GM04503 (cell line): ENCODE data around the gene TTLL7.
"Not testable (repeated sequence)": the region's sequence is repeated elsewhere in the genome, so short reads cannot be mapped to it uniquely, and the experiment has no call there.

Source experiments
- DNase-seq: peaks from one replicate; pipeline ENCODE4 v3.0.0-alpha.2; 2012; ENCODE audit warnings: low read depth

TTLL7 gene

DNA sequence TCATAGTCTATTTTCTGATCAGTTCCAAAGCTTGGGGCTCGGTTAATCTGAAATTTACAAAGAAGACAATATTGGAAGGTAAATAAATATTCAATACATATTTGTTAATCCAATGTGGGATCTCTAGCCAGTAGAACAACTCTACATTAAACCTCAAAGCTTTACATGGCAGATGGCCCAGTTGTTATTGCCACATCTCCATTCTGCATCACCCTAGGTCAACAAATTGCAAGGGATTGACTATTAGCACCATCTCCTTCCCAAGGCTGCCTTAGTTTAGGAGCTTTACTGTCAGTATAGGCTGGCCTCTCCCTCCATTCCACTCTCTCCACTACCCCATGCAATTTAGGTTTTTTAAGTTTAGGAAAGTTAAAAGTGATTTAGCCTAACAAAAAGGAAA, 69.7 kb downstream of the TTLL7 start:
- peak; percentile 27 for DNase-seq

DNA sequence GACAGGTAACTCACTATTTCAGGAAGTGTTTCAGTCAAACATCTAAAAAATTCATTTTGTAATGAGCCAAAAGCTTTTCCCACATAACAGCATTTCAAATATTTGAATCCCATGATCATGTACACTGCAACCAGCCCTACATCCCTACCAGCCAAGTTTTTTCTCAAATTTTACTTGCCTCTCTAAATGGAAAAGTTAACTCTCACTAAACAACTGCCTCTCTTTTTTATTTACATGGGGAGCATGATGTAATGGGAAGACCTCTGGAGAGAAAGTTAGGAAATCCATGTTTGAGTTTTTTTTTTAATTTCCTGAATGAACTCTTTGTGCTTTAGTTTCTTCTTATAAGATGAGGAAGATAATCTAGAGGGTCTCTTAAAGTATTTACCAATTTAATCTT, 70.5 kb downstream of the TTLL7 start:
- no peak for DNase-seq

DNA sequence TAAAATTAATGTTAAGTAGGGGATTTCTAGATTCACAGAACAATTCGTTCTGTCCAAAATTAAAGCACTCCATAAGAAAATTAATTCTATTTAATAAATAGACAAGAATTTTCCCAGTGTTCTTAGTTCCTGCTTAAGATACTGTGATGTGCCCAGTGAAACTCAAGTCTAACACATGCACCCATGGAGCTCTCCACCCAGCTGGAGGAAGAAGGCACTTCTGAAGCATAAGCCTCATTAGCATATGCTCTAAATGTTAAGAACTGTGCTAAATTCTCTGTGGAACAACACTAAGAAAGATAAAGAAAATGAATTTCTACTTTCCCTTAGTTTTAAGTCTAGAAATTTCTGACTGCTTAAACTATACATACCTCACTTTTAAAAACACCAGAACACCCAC, 71.2 kb downstream of the TTLL7 start:
- no peak for DNase-seq

DNA sequence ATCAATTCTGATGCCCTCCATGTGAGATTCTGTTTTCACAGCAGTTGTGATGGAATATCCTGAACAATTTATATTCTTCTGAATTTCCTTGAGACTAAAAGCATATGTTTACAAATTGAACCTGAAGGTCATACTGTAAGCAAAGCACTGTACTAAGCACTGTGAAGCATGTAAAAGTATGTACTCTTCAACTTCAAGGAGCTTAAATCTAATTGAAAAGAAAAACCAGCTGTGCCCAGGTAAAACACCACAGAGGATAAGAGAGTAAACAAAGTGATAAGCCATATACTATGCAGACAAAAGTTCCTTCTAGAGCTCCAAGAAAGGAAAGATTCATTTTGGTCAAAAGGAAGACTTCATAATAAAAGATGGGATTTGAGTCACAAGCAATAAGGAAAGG, 71.9 kb downstream of the TTLL7 start:
- no peak for DNase-seq

DNA sequence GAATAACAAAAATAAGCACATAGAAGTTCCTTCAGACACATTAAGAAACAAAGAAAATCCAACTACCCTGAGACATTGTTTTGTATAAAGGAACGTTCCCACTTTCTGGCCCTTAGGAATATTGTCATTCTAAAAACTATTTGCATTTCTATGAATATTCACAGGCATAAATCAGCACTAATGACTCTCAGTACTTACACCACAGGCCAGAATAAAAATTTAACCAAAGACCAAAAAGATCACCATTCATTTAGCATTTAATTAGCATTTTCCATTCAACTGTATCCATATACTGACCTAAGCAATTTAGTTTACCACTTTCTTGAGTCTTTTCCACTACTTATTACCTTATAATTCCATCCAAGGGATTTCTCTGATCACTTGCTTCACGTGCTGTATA, 75.4 kb downstream of the TTLL7 start:
- DNase-seq = no peak

DNA sequence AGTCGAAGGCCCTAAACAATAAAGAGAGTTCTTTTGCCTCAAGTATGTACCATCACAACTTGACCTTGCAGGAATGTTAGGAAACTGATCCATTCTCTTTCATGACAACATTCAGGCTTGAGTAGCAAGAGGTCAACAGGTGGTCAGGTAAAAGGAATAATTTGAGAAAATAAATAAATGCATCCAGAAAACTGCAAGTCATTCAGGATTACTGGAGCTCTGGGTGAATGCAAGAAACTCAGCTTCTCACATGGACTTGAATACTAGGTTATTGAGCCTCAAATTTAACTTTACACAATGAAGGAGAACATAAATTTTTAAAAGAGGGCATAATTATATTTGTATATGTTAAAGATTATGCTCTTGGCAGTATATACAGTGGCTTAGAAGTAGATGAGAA, 76.5 kb downstream of the TTLL7 start:
- no peak for DNase-seq

DNA sequence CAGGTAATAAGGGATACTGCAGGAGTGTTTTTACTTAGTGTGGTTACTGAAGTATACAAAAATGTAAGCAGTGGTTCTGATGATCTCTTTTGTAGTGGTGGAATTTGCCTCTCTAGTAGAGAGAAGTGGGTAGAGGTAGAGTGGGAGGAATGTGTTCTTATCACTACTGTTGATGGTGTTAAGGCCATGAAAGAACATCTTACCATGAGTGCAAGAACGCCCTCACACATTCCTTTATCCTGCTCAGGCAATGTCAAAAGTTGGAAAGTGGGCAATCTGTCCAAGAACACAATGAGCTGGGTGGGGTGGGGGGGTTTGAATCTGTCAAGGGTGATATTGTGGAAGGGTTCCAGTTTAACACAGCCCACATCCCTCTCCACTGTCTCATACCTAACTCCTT, 78.6 kb downstream of the TTLL7 start:
- DNase-seq = no peak

DNA sequence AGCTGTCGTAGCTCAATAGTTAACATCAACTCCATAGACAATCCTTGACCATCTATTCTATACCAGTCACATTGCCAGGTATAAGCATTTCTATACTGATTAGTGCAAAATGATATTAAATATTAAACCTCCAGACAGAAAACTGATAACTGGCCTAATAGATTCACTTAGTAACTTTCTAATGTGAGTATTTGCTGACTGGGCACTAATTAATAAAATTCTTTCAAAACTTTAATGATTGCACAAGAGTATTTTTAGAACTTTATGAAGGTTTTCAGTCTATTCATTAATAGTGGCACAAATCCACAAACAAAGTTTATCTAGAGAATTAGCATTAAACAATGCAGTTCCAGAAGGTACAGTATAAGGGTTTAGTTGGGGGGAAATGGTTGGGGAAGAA, 79.1 kb downstream of the TTLL7 start:
- no peak for DNase-seq

DNA sequence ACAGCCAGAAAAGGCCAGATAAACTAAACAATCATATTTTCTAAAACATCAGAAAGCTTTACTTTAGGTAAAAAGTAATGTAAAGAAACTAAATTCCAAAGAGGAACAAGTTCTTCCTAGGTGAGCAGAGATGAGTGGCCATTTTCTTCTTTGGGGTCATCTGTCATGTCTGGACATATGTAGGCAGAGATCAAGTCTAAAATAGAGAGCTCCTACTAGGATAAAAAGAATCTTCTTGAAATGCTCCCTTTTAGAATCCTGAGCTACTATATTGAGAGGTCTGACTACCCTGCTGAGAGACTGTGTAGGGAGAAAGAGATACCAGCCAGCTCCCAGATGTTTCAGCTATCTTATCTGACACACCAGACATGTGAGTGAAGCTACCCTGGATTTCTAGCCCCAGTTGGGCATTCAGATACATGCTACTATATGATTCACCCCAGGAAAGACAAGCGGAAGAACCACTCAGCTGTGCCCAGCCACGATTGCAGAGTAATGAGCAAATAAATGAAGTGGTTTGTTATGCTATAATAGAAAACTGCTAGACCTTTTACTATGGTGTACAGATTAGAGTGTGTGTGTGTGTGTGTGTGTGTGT, 80.1 kb downstream of the TTLL7 start:
- no peak for DNase-seq

DNA sequence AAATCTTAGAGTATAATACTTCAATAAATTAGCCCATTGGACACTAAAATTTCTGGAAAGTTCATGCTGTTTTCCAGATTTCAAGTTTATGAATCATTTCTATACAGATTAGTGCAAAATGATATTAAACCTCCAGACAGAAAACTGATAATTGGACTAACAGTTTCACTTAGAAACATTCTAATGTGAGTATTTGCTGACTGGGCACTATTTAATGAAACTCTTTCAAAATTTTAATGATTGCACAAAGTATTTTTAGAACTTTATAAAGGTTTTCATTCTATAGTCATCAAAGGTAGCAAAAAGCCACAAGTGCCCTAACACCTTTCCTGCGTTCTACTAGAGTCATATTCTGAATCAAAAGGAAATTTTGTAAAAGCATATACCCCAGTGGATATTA, 81.0 kb downstream of the TTLL7 start:
- DNase-seq = no peak

DNA sequence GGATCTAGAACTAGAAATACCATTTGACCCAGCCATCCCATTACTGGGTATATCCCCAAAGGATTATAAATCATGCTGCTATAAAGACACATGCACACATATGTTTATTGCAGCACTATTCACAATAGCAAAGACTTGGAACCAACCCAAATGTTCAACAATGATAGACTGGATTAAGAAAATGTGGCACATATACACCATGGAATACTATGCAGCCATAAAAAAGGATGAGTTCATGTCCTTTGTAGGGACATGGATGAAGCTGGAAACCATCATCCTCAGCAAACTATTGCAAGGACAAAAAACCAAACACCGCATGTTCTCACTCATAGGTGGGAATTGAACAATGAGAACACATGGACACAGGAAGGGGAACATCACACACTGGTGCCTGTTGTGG, 82.8 kb downstream of the TTLL7 start:
- not testable (repeated sequence) for DNase-seq

DNA sequence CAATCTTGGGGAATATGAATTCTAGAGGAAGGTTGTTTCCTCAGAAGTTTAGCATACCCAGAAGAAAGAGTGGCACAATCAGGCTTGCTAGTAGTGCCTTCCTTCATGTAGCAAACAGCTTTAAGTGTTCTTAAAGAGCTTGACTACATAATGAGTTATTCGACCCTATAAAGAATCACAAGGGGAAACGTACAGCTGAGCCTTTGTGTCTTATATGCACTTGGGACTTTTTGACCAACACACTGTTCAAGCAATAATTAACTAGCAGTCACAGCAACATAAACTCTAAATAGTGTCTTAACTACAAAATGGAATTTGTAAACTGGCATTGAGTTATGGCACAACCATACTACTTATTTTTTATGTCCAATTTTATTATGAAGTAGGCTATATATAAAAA, 86.1 kb downstream of the TTLL7 start:
- DNase-seq = no peak

DNA sequence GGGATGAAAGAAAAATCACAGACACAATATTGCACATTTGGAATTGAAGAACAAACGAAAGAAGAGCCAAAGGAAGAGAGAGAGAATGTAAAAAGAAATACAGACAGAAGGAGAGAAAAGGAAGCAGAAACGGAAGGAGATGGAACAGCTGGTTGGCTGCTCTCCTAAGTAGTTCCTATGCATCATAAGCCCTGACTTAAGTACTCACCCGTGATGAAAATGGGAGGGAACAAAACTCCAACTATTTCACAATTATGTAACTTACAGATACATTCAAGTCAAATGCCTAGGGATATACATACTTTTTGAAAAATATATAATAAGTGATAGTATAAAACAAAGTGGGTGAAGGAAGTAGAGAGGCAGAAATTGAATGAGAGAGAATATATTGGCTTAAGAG, 88.5 kb downstream of the TTLL7 start:
- no peak for DNase-seq

DNA sequence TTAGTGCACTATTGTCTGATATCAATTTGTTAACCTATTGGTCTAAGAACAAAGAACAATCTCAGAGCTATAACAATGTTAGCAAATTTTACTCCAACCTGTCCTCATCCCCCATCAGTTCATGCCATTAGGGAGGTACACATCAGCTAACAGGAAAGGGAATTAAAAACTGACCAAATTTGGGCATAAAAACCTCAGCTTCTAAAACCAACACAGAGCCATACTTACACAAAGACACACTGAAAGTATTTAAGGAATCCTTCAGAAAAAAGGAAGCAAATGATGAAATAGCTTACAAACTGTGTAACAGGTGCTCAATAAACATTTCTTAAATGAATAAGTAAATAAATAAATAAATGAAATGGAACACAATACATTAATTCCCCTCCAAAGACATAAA, 89.2 kb downstream of the TTLL7 start:
- no peak for DNase-seq

DNA sequence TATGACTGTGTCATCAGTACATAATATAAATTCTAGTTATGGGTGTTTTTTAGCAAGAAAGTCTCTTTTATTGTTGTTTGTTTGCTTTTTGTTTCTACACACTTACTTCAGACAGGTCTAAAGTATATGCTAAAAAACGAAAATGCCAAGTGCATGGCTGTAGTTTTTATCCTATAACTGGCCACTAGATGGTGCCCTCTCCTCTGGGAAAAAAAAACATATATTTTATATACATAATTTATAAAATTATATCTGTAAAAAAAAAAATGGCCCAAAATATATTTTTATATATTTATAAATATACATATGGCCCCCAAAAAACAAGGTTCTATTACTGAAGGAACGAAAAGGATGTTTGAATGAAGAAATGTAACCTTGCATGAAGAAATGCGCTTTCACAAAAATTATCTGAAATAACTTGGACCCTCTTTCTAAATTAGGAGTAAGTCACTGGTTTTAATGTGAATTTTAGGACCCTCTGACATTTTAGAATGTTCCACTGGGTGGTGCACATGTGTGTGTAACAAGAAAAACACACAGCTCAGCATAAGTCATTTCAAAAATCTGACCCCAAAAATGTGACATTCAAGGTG, 93.5 kb downstream of the TTLL7 start:
- DNase-seq = no peak

DNA sequence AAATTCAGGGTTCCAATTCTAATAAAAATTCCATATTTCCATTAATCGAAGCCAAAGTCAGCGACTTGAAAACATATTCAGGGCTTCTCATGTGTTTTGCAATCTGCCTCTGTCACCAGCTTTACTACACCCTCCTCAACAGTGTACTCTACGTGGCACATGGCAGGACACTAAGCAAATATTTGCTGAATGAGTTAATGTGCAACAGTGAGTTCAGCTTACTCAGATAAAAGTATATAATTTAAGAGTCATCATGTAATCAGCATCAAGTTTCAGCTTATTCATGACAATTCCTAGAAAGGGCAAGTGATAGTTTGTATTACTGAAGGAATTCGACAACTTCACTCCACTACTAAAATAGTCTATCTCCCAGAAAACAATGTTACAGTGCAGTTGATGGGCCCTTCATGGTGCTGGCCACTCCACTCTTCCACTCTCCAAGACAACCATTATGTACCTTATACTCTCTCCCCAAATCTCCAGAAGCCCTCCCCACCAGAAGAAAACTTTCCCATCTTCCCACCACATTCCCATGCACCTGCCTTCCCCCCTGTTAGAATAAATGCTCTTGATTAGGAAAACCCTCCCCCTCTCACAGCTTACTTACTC, 97.3 kb downstream of the TTLL7 start:
- DNase-seq = peak; percentile 41

DNA sequence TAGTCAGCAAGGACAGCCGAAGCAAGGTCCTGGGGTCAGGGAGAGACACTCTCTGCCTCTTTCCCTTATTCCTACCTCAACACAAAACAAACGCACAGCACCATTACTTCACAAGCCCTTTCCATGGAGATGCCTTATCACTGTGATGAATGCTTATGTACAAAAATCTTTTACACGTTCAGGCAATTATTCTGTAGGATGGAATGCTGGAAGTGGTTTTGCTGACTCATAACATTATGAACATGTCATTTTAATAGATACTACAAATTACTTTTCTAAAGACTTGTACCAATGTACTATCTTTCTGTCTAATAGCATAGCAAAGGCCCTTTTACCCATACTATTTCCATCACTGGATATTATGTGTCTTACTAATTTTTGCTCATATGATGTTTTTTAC, 98.4 kb downstream of the TTLL7 start:
- peak; percentile 27 for DNase-seq

DNA sequence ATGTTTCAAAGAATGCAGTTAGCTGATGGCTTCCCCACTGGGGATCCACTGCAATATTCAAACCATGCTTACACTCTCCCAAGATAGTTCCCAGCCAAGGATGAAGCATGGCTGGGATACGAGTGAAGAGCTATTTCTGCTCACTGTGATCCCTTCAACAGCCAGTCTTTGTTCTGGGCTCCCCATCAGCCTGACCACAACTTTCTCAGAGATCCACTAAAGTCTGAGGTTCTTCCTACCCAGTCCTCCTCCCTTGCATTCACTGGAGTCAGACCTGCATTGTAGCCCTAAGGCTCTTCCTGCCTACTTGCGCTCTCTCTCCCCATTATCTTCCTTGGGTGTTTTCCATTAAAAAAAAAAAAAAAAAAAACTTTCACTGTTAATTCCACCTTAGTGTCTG, 101.4 kb downstream of the TTLL7 start:
- DNase-seq = no peak

DNA sequence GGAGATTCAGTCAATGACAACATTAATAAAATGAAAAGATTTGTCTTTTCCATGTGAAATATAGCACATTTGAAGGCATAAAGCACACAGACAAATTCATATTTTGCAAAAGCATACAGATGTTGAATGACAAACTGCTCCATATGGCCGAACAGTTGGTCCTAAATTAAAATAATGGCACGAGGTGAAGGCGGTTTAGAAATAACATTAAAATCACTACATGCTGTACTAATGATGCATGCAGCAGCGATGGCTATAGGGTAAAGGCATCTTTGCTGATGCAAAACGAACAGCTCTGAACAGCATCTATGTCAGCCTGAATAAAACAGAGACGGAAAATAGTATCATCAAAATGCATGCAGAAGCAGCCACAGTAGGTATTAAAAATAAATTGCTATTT, 102.6 kb downstream of the TTLL7 start:
- no peak for DNase-seq

DNA sequence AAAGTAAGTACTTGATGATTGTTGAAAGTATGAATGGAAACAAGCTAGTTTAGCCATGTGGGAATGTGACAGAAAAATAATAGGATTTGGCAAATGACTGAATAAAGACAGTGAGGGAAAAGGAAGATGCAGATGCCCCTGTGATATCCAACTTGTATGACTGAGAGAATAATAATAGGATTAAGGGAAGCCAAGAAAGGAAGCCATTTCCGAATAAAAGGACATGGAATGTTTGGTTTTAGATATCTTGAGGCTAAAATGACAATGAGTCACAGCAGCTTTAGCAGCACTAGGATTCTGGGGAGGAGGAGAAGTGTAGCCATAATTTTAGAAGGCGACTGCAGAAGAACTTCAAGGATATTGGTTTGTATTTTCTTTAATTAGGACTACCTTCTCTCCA, 109.2 kb downstream of the TTLL7 start:
- no peak for DNase-seq

DNA sequence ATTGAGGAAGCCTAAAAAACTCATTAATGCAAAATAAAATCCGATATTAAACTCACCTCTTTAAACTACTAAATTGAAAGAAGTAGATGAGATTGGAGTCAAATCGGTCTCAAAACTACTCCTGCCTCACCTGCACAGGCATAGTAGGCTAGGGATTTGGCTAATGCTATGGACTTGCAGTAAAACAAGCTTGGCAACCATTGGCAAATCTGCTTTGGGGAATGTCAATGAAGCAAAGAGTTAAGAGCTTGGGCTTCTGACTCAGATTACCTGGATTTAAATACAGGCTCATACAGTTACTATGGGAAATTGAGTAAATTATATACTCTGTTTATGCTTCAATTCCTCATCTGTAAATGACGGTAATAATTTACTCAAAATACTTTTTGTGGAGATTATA, 111.4 kb downstream of the TTLL7 start:
- no peak for DNase-seq

DNA sequence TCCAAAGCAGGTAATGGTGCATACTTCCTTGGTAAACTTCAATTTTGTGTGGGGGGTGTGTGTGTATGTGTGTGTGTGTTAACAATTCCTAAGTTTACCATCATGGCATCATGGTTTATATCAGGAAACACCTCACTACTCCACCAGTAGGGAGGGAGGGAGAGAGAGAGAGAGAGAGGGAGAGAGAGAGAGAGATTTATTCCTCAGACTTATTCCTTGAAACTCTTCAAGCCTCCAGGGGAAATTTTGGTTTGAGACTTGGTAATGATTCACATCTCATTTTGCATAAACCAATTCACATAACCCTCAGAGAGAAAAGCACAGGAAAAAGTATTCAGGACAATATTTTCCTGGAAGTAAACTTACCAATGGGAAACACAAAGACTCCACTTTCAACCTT, 115.0 kb downstream of the TTLL7 start:
- no peak for DNase-seq

DNA sequence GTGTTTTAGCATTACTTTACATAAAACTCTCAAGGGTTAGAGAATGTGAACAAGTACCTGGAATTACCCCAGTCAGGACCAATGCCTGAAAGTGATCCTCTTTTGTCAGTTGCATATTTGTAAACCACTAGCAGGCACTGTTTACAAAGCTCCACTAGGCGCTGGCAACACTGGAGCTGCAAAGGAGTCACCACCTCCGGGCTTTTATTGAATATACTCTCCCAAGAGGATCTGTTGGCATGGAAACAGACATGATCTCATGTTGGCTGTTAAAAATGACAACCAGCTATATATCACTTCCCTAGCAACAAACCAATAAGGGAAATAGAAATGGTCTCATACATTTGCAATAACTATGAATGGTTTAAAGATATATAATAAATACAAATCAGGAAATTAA, 116.0 kb downstream of the TTLL7 start:
- DNase-seq = peak; percentile 42

DNA sequence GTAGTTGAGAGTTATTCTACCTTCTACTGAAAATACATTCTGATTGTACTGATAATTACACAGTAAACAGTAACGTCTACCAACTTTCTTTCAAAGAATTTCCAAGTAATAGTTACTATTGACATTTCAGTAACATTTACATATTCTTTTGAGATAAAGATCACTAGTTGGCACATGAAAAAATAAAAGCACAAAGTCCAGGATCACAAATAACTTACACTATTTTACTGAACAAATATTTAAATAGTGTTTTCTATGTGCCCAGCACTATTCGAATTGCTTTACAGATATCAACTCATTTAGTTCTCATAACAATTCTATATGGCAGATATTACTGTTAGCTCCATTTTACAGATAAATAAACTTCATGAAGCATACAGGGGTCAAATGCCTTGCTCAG, 126.4 kb downstream of the TTLL7 start:
- no peak for DNase-seq
